Smooth muscle cell (in vitro differentiated cells): ENCODE results near the gene PPFIA1. TPM values are rescaled to one million over a fixed set of nuclear protein-coding genes. Genes with fewer than 3 reads are reported as not detected.

ENCODE experiments used
- DNase-seq: peaks from one replicate; lab custom pipeline; 2025; ENCODE audit not compliant: unreplicated experiment; lab: John Stamatoyannopoulos, UW
- H2AFZ ChIP-seq: fragments of 200-600 bp; sonication (generic); 2 replicates; pipeline ENCODE4 v1.6.0; 2016; ENCODE audit warnings: antibody characterized with exemption, low read depth, mild to moderate bottlenecking
- H3F3A ChIP-seq: fragments of 200-600 bp; sonication (generic); 2 replicates; pipeline ENCODE4 v1.6.0; 2017; ENCODE audit warnings: antibody characterized with exemption, low read depth
- H3K27ac ChIP-seq: fragments of 200-600 bp; sonication (generic); 2 replicates; pipeline ENCODE4 v1.5.1; 2016; ENCODE audit warnings: low read depth, mild to moderate bottlenecking
- H3K27me3 ChIP-seq: fragments of 200-600 bp; sonication (generic); 2 replicates; pipeline ENCODE4 v1.6.1; 2016; ENCODE audit warnings: low read depth, mild to moderate bottlenecking
- H3K36me3 ChIP-seq: fragments of 200-600 bp; sonication (generic); 2 replicates; pipeline ENCODE4 v1.5.1; 2016; ENCODE audit warnings: low read depth
- H3K4me1 ChIP-seq: fragments of 200-600 bp; sonication (generic); 2 replicates; pipeline ENCODE4 v1.5.1; 2016; ENCODE audit warnings: low read depth
- H3K4me2 ChIP-seq: fragments of 200-600 bp; sonication (generic); 2 replicates; pipeline ENCODE4 v1.6.0; 2016; ENCODE audit warnings: mild to moderate bottlenecking
- H3K4me3 ChIP-seq: fragments of 200-600 bp; sonication (generic); 2 replicates; pipeline ENCODE4 v1.5.1; 2016; ENCODE audit warnings: mild to moderate bottlenecking
- H3K79me2 ChIP-seq: fragments of 200-600 bp; sonication (generic); 2 replicates; pipeline ENCODE4 v1.6.0; 2016; ENCODE audit warnings: low read depth, mild to moderate bottlenecking
- H3K9ac ChIP-seq: fragments of 200-600 bp; sonication (generic); 2 replicates; pipeline ENCODE4 v1.6.0; 2016; ENCODE audit warnings: low read depth
- H3K9me3 ChIP-seq: fragments of 200-600 bp; sonication (generic); replicated peaks from 2 replicates; pipeline ENCODE4 v1.5.1; 2016; ENCODE audit warnings: low read depth
- H4K20me1 ChIP-seq: fragments of 200-600 bp; sonication (generic); 2 replicates; pipeline ENCODE4 v1.6.0; 2016; ENCODE audit warnings: low read depth
- CTCF ChIP-seq: fragments of 200-600 bp; sonication (generic); IDR thresholded peaks from 2 replicates; pipeline ENCODE4 v1.5.1; 2017; ENCODE audit warnings: borderline replicate concordance, mild to moderate bottlenecking, antibody characterized with exemption; ENCODE audit not compliant: insufficient read depth, poor library complexity, severe bottlenecking
- WGBS: methylation state at CpG from one replicate; pipeline ENCODE4 v1.1.7; 2016; ENCODE audit warnings: low lambda C conversion rate; 5-methylcytosine and 5-hydroxymethylcytosine counted together
- polyA plus RNA-seq: library from polyadenylated mRNA; unstranded; fragments of >200 nt; fragmentation: Nextera tagmentation; extraction: Ambion mirVana; gene quantifications from 2 replicates; pipeline ENCODE4 v1.2.1, GENCODE V29; 2016
- total RNA-seq: library from RNA; depleted of rRNA; stranded (reverse); fragments of >200 nt; gene quantifications from 2 replicates; pipeline ENCODE4 v1.2.3, GENCODE V29; 2014

PPFIA1 gene
- total and polyA plus RNA-seq, 2 experiments from 2014 or later, result 23.8 to 48.2 TPM

DNA sequence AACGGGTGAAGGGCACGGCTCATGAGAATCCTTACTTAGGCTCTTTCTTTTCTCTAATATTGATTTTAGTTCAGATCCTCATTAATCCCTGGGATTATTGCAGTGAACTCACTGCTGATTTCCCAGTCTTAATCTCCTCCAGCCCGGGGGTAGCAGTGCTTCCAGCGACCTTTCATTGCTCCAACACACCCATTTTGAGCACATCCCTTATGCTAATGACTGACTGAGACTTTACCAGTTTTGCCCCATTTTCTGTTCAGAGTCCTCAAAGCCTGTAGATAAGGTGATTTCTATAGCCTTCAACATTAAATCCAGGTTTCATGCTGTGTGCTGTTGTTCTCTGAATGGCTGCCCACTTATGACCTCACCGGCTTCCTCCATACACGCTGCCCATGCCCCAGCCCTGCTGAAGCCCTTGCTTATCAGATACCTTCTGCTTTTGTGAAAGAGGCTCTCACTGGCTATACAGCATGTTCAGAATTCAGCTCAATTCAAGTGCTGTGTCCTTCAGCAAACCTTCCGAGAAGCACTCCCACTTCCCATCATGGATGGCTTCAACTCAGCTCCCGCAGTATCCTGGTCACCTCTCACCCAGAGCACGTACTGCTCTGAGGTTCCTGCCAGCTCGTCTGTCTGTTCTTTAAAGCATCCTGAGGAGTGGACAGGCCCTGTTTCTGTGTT lies 49.0 kb downstream of the PPFIA1 start:
- Histone ChIP-seq H3K27me3 (no peaks in the 10 kb centered on the region), H3K9ac (no peak overlapping the region), H3F3A (no peaks in the 10 kb centered on the region), H2AFZ (no peak overlapping the region), H3K4me3 (no peak overlapping the region), H3K9me3 (no peaks in the 10 kb centered on the region), H3K4me1 (peaks cover 21% of the 10 kb centered on the region), H3K36me3 (no peaks in the 10 kb centered on the region), H3K79me2 (peaks cover 29% of the 10 kb centered on the region), H4K20me1 (peaks cover 74% of the 10 kb centered on the region), H3K4me2 (no peak overlapping the region), H3K27ac (no peak overlapping the region)
- TF ChIP-seq CTCF, result no peak
- 84% methylated on average over 10 of the region's 10 CpGs for WGBS
- DNase-seq, result no peak

GRCh38 chr11:70322666-70323065 lies 52.2 kb downstream of the PPFIA1 start:
- Histone ChIP-seq H3K79me2 (peaks cover 16% of the 10 kb centered on the region), H3F3A (peaks cover 4% of the 10 kb centered on the region), H3K27me3 (no peaks in the 10 kb centered on the region), H3K36me3 (no peaks in the 10 kb centered on the region), H3K4me1 (peaks cover 27% of the 10 kb centered on the region), H4K20me1 (peaks cover 47% of the 10 kb centered on the region), H3K4me3 (no peak overlapping the region), H3K27ac (no peak overlapping the region), H2AFZ (no peak overlapping the region), H3K4me2 (no peak overlapping the region), H3K9me3 (no peaks in the 10 kb centered on the region), H3K9ac (no peak overlapping the region)
- 83% methylated on average over 2 of the region's 2 CpGs for WGBS
- no peak for DNase-seq
- no peak for TF ChIP-seq CTCF

DNA sequence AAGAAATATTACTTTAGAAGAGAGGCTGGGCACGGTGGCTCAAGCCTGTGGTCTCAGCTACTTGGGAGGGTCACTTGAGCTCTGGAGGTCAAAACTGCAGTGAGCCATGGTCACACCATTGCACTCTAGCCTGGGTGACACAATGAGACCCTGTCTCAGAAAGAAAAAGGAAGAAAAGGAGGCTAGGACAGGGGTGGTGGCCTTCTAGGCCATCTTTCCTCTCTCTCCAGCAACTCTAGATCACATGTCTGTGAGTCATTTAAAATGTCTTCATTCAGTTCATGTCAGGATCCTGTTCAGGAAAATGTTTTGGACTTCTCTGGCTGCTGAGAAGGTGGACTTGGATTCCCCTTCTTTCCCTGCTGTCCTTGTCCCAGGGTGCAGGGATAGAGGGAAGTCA lies 53.3 kb downstream of the PPFIA1 start:
- 80% methylated on average over 1 of the region's 1 CpG for WGBS
- peaks cover 4% of the 10 kb centered on the region for H3F3A ChIP-seq
- H3K79me2 ChIP-seq, result peaks cover 16% of the 10 kb centered on the region
- no peak for DNase-seq
- peak overlapping the region; percentile 12 for H3K4me2 ChIP-seq
- H2AFZ ChIP-seq, result no peak overlapping the region
- H3K27me3 ChIP-seq, result no peaks in the 10 kb centered on the region
- H3K4me1 ChIP-seq, result peaks cover 27% of the 10 kb centered on the region
- H4K20me1 ChIP-seq, result peaks cover 37% of the 10 kb centered on the region
- H3K4me3 ChIP-seq, result no peak overlapping the region
- TF ChIP-seq CTCF, result no peak
- no peaks in the 10 kb centered on the region for H3K9me3 ChIP-seq
- no peak overlapping the region for H3K9ac ChIP-seq
- H3K36me3 ChIP-seq, result peaks cover 6% of the 10 kb centered on the region
- peak overlapping the region; percentile 61 for H3K27ac ChIP-seq
